ENCODE results near the gene PPP1R13L.
"Not testable (repeated sequence)": the region's sequence is repeated elsewhere in the genome, so short reads cannot be mapped to it uniquely, and the experiment has no call there.

PPP1R13L gene

DNA sequence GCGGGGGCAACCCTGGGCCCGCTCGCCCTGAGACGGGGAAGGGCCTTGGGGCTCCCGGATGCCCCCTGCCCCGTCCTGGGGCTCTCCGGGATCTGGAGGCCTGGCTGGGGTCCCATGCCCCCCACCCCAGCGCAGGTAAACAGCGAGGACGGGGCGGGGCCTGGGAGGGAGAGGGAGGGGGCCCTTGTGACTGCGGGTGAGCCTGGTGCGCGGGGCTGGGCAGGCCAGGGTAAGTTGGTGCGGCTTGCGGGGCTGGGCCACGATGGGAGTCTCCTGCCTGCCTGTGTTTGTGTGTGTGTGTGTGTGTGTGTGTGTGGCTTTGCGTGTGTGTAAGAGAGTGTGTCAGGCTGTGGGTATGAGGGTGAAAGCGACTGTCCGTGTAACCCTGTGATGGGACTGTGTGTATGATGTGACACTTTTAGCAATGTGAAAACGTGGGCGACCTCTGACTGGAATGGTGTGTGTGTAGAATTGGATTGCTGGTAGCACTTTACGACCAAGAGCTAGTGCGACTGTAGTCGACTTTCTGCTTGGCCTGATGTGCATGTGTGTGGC is 63.9 kb downstream of the PPP1R13L start:
- DNase-seq (ENCODE audit: insufficient read length, low spot score): no peak
- no peak for FAIRE-seq
- TF ChIP-seq, protein P1, sequence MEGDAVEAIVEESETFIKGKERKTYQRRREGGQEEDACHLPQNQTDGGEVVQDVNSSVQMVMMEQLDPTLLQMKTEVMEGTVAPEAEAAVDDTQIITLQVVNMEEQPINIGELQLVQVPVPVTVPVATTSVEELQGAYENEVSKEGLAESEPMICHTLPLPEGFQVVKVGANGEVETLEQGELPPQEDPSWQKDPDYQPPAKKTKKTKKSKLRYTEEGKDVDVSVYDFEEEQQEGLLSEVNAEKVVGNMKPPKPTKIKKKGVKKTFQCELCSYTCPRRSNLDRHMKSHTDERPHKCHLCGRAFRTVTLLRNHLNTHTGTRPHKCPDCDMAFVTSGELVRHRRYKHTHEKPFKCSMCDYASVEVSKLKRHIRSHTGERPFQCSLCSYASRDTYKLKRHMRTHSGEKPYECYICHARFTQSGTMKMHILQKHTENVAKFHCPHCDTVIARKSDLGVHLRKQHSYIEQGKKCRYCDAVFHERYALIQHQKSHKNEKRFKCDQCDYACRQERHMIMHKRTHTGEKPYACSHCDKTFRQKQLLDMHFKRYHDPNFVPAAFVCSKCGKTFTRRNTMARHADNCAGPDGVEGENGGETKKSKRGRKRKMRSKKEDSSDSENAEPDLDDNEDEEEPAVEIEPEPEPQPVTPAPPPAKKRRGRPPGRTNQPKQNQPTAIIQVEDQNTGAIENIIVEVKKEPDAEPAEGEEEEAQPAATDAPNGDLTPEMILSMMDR (IDR thresholded peaks at IDR 0.05; ENCODE audit: insufficient read depth, missing control alignments): no peak

- FAIRE-seq (no peak), DNase-seq (ENCODE audit: insufficient read length, low spot score) (no peak)
Observed at GRCh38 chr19:45340232-45340898, 64.5 kb downstream of the PPP1R13L start, which contains the start of gene KLC3. TSS of gene KLC3 (plus strand) at chr19:45340750. CDS start at chr19:45345542, 4,792 bp downstream.

DNA sequence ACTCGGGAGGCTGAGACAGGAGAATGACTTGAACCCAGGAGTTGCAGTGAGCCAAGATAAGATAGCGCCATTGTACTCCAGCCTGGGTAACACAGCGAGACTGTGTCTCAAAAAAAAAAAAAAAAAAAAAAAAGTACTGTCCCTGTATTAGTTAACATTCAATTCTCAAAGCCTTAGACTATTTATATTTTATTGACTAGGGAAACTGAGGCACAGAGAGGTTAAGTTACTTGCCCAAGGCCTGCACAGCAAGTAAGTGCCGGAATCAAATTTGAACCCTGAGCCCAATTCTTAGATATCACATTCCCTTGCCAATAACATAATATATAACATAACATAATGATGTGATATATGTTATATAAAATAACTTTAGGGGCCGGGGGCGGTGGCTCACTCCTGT is 65.2 kb downstream of the PPP1R13L start:
- TF ChIP-seq, protein P1 (IDR thresholded peaks at IDR 0.05; ENCODE audit: insufficient read depth, missing control alignments): no peak
- no peak for DNase-seq (ENCODE audit: insufficient read length, low spot score)
- FAIRE-seq: no peak

More at GRCh38 chr19:45340232-45340898, 64.5 kb downstream of the PPP1R13L start, which contains the start of gene KLC3:
- TF ChIP-seq, protein P1 (IDR thresholded peaks at IDR 0.05; ENCODE audit: insufficient read depth, missing control alignments): no peak

GRCh38 chr19:45336696-45337251 is 68.1 kb downstream of the PPP1R13L start:
- DNase-seq (ENCODE audit: insufficient read length, low spot score): no peak
- TF ChIP-seq, protein P1 (IDR thresholded peaks at IDR 0.05; ENCODE audit: insufficient read depth, missing control alignments): no peak
- FAIRE-seq: no peak

GRCh38 chr19:45334881-45335280 is 70.0 kb downstream of the PPP1R13L start:
- DNase-seq (ENCODE audit: insufficient read length, low spot score); FAIRE-seq: not testable (repeated sequence)

- TF ChIP-seq, protein P1 (IDR thresholded peaks at IDR 0.05; ENCODE audit: insufficient read depth, missing control alignments): no peak
- DNase-seq (ENCODE audit: insufficient read length, low spot score) (no peak), FAIRE-seq (no peak)
Observed at GRCh38 chr19:45333609-45334303, 71.1 kb downstream of the PPP1R13L start.

DNA sequence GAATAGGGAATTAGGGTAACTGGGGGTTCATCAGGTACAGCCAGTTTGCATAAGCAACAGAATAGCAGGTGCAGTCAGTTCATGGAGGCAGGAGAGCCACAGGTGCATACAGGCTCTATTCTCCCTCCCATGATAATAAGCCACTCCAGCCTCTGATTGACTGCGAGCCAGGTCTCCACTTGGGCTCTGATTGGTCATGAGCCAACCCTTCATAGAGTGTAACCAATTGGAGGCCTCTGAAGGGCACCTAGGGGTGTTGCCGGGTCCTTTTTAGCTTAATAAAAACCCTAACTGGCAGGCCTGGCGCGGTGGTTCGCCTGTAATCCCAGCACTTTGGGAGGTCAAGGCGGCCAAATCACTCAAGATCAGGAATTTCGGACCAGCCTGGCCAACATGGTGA is 73.5 kb downstream of the PPP1R13L start:
- FAIRE-seq (no peak), DNase-seq (ENCODE audit: insufficient read length, low spot score) (no peak)
- TF ChIP-seq, protein P1 (IDR thresholded peaks at IDR 0.05; ENCODE audit: insufficient read depth, missing control alignments): no peak

Data from D721Med (cell line).